Activated CD8-positive, alpha-beta memory T cell treated with anti-CD3 and anti-CD28 coated beads for 24 hours (primary cell): ENCODE data around the gene AKR1E2.

Experiments used
- DNase-seq: peaks from one replicate; pipeline ENCODE4 v3.0.0-alpha.2; 2020

Gene AKR1E2

DNA sequence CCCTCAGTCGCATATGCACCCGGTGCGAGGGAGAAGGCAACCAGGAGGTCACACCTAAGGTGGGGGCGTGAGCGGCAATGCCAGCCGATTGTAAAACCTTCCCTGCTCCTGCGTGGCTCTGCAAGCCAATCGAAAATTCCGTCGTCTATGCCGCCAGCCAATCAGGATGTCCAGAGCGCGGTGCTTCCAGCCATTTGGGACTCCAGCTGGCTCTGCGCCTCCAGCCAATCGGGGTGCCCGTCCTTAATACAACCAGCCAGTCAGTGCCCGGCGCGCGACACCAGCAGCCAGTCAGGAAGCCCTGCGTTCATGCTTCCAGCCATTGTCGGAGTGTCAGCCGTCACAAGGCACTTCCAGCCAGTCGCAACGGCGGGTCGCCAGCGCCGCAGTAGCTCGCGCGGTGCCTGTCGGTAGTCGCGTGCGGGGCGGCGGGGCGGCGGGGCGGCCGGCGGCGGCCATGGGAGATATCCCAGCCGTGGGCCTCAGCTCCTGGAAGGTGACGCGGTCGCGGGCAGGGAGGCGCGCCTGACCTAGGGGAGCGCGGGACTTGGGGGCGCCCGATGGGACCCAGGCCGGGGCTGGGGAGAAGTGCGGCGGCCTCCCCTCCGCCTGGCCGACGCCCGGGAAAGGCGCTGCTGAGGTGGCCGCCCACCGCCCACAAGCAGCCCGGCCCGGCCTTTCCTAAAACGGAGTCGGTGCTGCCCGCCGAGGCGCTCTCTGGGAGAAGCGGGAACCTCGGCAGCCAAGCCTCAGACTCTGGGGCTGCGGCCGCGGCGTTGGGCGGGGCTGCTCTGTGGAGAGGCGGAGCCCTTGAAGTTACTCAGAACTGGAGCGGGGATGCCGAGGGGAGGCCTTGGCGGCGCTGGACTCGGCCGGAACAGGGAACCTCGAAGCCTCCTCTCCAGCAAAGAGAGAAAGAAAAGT lies at the start of gene AKR1E2:
Gene AKR1E2 (plus strand): TSS at position 340 of the 924 bp plus-strand sequence. CDS start 118 bp downstream, at position 458.
- peak; percentile 82 for DNase-seq

DNA sequence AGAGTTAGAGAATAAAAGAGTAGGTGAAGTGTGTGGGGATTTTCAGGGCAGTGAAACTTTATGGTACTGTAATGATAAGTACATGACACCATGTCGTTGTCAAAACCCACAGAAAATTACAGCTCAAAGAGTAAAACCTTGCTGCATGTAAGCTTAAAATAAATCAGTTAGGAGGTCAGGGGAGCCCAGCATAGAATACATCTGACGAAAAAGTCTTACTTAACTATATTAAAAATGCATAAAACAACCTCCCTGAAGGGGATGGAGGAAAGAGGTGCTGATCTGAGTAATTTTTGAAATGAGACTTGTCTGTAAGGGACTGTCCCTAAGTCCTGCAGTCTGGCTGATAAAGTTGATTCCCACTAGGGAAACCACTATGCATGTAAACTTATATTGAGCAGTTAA lies 49.8 kb upstream of the AKR1E2 start:
- DNase-seq = no peak

DNA sequence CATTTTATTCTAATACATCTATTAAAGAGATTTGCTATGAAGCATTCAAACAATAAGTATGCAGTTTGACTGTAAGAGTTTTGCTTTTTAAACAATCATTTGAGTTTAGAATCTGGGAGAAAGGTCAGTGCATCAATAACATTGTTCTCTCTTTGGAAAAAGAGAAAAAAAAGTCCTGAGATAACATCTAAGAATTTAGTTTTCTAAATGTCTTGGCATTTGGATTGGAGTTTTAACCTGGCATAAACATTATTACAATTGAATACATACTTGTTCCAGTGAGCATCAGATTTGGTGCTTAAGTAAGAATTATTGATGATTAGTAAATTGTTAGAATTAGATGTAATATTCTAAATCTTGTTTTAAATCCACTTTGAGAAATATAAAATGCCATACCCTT lies 47.2 kb upstream of the AKR1E2 start:
- DNase-seq = no peak

DNA sequence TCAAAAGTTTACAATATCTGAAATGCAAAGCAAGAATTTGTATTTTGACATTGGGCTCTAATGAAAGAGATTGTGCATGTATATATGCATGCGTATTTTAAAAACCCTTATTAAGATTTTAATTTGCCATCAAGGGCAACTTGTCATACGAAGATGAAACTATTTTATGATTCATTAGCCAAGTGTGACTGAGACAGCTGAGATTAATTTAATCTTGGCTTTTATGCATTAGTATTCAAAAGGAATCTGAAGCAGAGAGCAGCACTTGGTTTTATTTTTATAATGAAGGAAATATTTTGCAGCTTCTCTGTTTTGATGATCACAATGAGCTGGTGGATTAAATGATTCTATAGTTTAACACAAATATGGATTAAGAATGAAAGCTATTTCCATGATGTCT lies 45.9 kb upstream of the AKR1E2 start:
- DNase-seq = no peak

DNA sequence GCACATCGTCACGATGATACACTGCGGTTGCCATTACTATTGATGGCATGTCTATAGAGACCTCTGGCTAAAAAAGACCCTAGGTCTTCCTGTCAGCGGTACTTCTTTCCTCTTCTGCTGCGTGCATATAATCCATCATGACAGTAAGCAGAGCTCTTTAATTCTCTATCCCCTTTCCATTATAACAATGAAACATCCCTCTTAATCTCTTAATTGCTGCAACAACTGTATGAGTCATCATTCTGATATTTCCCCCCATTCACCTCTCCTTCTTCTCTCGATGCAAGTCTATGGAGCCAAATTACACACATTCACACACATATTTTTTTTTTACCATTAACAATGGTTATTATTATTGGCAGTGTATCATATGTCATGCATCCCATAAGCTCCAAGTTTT lies 45.2 kb upstream of the AKR1E2 start:
- DNase-seq = no peak

DNA sequence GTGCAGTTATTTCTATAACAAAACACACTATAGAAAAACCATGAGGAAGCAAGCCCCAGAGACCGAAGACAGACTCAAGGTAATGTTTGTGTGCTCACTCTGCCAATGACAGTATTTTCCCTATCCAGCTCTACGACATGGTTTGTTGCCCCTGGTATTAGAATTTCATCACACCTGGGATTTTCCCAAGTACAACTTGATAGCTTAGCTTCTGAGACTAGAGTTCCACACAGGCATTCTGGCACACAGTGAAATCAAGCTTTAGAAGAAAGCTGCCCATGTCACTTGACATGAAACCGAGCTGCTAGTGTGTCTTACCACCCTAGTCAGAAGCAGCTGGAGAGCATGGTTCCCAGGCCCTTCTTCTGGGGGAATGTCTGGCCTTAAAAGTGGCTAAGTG lies 44.1 kb upstream of the AKR1E2 start:
- no peak for DNase-seq

DNA sequence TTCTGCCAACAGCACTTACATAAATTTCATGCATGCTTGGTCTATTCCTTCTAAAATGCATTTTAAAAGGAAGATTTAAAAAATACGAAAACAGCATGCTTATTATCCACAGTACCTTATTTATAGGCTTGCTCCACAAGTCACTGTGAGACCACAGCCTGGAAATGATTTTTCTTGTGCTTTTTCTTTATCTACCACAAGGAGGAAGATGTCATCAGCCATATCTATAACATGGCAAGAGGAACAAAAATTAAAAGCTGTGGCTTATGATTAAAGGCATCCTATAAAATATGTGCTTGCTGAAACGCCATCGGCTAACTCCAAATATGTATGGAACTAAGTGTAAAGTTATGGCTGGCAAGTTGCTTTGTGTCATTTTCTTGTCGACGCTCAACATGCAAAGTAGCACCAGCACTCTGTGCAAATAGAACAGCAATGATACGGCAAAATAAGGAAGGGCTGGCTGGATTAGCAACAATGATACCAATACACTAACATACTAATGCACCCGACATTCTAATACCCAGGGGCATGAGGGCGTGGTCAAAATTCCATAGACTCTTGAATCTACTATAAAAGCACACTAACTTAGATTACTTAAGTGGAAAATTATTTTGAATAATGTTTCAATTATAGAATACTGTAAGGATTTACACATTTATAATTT lies 41.2 kb upstream of the AKR1E2 start:
- DNase-seq = no peak

DNA sequence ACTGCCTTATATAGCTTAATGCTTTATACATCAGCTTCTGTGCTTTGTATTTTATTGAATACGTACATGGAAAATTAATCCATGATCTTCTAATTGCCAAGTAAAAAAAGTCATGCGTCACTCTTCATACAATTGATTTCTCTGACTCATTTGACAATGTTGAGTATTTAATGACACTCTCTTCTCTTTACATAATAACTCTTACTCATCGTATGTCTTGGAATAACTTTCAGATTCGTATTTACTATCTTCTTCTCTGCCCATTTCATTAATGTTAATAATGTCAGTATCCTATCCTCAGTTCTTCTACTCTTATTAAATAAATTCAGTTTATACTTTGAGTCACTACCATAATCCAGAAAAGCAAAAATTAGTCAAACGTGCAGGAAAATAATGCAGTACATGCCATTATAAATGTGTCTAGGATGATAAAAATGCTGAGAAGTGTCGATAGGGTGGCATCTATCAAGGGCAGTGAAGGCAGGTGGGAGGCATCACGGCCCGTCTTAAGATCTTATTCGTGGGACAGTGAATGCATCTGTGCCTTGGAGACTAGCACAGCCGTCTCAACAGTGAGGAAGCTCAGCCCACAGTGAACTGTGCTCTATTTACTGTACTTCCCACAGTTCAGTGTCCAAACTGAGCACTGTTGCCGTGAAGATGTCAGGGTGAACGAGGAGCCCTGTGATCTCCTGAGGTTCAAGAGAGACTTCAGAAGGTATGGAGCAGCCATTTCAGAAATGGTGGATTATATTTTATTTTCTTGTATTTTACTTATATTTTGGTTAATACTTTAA lies 39.8 kb upstream of the AKR1E2 start:
- no peak for DNase-seq

DNA sequence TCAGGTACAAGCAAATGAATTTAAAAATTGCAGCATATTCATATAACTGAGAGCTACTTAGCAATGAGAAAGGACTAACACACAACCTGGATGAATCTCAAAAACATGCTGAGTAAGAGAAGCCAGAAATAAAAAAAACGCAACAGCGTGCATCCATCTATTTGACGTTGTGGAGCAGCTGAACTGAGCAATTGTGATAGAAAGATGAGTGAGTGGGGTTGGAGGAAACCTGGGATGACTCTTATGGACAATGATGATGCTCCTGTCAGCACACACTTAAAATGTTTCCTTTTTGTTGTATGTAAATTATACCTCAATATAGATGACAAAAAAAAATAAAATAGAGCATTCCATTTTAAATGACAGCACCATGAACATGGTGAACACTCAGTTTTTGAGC lies 36.0 kb upstream of the AKR1E2 start:
- no peak for DNase-seq

DNA sequence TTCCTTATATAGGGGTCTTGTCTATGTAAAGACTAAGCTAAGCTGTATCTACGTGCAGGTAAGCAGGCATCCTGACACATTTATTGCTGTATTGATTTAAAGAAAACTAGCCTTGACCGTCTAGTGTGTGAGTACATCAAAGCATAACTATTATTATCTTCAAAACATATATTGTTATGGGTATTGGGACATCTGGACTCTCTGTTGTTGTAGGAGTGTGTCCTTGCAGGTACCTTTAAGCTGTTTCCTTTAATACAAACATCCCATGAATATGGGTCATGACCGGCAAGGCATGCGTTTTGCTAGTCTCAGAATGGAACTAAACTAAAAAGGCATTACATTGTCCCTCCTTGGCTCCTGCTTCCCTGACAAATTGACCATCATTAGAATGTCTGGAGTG lies 35.1 kb upstream of the AKR1E2 start:
- DNase-seq = no peak

DNA sequence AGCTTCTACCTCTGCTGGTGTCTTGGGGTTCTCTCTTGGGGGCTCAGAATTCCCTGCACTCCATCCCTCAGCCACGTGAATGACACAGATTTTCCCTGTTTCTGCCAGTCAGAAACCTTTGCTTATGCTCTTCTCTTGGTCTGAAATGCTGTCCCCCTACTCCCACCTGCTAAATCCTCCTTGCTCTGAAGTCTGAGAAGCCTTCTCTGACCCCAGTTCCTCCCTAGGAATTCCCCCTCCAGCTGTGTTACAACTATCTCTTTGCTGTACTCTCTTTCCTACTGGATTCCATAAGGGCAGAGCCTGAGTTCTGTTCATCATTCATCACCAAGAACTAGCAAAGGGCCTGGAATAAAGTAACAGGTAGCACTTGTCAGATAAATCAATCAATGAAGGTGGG lies 33.6 kb upstream of the AKR1E2 start:
- DNase-seq = no peak

DNA sequence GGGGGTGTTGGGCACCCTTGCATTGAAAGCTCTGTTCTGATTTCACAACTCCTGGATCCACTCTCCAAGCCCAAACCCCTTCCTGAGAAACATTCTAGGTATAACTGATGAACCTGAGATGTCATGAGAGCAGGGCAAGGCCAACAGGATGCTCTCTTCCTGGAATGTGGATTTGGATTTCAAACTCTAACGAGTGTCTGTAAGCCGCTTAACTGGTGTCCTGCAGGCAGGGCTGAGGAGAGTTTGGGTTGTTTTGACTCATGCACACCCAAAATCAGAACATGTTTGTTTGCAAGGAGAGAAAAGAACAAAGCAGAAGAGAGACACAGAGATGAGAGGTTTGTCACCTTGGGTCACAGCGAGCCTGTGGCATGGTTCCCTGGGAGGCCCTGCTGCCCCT lies 24.6 kb upstream of the AKR1E2 start:
- DNase-seq = no peak

DNA sequence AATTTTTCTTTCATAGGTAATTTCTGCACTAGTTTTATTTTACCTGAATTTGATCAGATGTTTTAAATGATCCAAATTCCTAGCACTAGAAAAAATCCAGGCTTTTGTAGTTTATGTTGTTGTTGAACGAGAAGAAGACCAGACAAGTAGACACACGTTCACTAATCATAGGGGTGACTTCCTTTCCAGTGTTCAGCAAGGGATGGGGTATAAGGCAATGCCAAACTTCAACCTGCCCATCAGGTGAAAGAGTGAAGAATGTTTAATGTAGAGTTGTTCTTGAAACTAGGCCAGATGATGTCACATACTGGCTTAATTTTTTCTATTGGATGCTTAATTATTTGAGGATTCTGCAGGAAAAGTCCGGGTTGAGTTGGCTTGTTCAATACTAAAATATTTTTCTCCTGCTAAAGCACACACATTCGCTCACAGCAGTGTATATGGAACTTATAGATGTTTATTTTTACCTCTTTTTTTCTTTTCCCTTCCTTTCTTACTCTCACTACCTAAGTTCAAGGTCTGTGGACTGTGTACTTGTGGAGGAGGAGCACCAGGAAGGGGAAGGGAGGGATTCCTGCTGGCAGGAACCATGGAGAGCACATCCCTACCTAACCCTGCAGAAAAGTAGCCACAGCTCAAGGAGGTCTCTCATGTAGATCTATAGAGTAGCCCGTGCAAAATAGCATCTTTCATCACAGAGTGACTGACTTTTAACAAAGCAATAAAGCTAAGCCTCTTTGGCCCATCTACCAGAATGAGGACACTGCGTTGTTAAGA lies 23.1 kb upstream of the AKR1E2 start:
- DNase-seq = no peak

DNA sequence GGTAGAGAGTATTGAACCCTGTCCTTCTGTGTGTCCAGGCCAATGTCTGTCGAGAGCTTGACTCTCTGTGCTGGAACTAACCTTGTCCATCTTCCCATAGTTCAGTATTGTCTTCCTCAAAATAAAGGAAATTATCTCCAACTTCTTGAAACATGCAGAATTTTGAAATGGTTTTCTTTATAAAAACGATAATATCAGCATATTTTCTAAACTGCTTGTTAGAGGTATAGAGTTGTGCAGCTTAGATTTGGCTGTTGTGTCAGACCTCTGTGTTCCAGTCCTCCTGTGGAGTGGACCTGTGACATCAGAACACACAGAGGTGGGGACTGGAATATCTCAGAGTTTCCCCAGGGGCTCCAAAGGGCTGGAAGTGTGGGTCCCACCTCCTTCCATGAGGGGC lies 22.2 kb upstream of the AKR1E2 start:
- no peak for DNase-seq

DNA sequence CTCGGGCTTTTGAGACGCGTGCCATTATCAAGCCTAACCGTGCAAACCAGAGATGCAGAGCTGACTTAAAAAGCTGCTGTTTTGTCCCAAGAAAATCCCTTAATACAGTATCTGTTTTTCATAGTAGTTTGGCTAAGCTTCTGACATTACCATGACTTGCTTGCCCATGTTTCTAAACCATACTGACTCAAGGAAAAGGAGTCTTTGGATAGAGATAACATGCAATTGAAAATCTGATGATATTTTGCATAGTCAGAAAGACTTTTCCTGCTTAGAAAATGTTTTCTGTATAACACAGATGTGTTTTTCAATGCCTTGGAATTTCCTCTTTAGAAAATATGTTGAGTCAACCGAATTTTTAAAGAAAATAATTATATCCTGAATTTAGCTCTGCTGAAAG lies 21.5 kb upstream of the AKR1E2 start:
- DNase-seq = no peak

DNA sequence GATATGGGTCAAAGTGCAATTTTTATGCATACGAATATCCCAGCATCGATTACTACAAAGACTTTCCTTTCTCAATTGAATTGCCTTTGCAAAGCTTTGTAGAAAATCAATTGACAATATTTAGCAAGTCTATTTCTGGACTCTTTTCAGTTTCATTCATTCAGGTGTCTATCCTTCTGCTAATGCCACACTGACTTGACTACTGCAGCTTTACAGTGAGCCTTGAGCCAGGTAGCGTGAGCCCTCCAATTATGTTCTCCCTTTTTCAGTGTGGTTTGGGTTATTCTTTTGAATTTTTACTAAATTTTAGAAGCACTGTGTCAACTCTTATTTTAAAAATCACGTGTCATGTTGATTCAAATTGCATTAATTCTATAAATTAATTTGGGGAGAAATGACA lies 19.5 kb upstream of the AKR1E2 start:
- DNase-seq = no peak

DNA sequence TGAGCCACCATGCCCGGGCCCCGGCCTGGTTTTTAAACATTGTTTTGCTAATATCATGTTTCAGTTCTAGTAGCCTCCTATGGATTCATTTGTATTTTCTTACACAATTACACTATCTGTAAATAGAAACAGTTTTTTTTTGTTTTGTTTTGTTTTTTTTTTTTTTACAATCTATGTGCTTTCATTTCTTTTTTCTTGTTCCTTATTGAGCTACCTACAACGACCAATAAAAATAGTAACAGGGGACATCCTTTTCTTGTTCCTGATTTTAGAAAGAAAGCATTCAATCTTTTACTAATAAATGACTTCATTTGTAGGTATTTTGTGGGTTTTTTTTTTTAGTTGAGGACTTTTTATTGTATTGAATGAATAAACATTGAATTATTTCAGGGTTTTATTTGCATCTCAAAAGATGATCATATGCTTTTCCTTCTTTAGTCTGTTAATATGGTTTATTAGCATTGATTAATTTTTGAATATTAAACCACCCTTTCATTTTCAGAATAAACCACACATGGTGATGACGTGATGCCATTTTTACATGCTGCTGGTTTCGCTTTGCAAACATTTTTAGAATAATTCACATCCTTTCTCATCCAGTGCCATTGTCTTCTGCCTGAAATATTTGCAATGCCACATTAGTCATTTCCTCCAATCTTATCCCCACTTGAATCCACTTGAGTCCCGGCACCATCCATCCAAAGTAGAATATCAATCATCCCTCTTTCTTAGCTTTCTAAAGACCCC lies 18.1 kb upstream of the AKR1E2 start:
- no peak for DNase-seq

DNA sequence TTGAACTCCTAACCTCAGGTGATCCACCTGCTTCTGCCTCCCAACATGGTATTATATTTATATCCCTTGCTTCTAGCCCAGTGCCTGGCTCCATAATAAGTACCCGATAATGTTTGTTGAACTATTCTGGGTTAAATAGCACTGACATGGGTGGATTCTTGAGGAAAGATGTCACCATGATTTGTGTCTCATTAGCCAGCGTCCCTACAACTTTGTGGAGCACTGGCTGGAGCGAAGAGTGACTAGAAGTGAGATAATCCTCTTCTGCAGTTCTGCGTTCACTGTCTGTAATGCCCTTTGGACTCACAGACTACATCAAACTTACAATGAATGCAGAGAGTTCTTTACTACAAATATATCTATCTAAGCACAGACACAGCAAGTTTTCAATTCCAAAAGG lies 16.9 kb upstream of the AKR1E2 start:
- DNase-seq = no peak

DNA sequence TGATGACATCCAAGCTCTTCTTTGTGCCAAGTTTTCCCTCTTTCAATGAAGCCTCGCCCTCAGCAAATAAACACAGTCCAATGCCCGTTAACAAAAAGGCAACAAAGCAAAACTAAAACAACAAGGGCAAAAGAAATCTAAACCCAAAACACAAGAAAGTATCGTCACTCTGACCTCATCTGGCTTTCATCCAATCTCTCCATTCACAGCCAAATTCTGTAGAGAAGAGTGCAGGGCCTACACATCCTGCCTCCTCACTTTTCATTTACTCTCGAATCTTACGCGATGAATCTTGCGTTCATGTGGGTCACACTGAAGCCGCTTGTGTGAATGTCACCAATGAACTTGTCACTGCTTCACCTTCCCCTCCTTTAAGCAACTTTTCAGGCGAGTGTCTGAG lies 15.9 kb upstream of the AKR1E2 start:
- DNase-seq = no peak

DNA sequence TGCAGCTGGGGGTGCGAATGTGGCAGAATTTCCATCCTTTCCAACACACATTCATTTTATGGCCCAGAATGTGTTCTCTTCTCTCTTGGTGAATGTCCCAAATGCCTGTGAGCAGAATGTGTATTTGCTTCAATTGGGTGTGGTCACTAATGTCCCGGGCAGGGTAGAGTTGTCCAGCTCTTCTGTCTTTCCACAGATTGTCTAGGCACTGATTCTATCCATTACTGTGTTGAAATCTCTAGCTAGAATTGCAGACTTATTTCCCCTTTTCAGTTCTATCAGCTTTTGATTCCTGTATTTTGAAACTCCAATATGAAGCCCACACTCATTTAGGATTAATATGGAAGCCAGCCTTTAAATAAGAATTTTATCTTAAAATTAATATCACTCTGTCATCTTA lies 14.0 kb upstream of the AKR1E2 start:
- DNase-seq = no peak

DNA sequence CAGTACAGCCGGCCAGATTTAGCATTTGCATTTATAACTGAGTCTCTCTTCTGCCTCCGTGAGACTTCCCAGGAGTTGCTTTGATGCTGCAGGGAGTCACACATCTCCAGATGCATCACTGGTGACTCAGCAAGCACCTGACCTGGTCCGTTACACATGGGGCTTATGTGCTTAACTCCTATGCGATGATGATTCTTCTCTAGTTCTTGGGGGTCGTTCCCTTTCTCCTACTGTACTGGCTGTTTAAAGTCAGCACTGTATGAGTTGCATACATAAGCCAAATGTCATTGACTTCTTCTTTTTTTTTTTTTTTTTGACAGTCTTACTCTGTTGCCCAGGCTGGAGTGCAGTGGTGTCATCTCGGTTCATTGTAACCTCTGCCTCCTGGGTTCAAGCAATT lies 13.0 kb upstream of the AKR1E2 start:
- DNase-seq = no peak

DNA sequence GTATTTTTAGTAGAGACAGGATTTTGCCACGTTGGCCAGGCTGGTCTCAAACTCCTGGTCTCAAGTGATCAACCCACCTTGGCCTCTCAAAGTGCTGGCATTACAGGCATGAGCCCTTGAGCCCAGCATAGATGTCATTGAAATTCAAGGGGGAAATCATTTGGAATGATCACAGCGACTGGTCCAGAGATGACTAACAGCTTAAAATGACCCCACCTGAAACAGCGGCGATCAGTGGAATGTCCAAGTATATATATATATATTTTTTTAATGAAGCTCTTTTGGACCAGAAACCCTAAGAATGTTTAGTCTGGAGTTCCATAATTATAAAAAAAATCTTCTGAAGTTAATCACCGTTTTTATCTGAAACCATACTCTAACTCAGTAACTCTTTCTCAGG lies 12.5 kb upstream of the AKR1E2 start:
- DNase-seq = no peak
